SK-N-DZ (cell line): Measurements from ENCODE around the gene PARM1.

Source experiments
- DNase-seq: peaks from one replicate; pipeline ENCODE4 v3.0.0-alpha.2; 2015; ENCODE audit warnings: low spot score

PARM1 gene

DNA sequence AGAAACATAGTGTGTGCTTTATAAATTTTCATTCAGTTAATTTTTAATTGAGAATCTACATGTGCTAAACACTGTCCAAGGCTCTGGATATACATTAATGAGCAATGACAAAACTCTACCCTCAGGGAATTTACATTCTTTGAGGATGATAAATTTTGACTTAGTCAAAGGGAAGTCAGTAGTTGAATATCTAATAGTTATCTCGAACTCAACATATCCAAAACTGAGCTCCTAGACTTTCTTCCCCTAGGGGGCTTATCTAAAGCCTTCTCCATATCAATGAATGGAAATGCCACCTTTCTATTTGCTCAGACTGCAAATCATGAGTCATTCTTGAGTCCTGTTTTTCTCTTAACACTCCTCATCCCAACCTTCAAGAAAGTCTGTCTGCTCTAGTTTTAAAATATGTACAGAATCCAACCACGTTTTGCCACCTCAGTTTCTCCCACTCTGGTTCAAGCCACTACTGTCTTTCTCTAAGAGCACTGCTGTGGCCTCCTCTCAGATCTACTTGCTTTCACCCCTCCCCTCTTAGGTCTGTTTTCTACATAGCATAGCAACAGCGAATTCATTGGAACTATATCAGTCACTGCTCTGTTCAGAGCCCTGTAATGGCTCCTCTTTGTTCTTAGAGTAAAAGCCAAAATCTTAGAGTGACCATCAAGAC is 9.5 kb downstream of the PARM1 start:
- DNase-seq = no peak

DNA sequence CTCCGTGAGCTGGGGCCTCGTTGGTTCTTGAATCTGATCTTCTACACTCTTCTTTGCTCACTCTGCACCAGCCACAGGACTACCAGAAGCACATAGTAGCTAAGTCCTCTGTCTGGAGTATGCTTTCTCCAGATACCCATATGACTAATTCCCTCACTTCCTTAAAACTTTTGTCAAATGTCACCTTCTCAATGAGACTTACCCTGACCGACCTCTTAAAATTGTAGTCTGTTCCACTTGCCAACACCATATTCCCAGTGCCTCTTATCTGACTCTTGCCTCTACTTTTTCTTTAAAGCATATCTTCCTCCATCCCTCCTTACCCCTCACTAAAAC is 10.0 kb downstream of the PARM1 start:
- DNase-seq = no peak

DNA sequence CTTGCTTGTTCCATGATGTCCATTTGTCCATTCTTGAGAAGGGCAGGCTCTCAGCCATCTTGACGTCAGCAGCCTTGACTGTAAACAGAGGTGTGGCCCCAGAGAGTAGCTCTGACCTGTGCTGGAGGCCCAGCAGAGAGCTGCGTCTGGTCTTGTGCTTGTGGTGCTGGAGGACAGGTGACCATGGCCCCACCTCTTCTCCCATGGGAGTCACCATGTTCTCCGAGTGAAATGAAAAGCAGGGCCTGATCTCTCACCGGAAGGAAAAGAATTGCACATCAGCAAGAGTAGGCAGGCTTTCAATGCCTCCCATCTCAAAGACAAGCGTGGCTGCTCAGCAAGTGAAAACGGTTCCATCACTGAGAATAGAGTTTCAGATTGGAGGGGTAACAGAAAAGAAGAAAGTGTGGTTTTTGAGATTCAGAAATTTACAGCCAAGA is 11.5 kb downstream of the PARM1 start:
- no peak for DNase-seq

DNA sequence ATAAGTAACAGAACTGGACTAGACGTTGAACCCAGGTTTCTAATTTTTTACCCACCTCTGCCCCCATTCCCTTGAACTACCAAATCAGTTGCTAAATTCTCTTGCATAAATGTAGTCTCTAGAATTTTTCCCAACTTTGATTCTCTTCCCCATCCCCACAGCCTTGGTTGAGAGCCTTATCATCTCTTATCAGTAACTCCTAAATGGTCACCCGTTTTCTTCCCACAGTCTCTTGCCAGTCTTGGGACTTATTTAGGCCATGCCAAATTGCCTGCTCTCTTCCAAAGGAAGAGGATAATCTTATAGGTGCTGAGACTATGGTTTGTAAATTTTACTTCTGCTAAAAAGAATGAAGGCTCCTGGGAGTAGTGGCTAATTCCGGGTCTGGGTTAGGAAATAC is 13.3 kb downstream of the PARM1 start:
- no peak for DNase-seq

DNA sequence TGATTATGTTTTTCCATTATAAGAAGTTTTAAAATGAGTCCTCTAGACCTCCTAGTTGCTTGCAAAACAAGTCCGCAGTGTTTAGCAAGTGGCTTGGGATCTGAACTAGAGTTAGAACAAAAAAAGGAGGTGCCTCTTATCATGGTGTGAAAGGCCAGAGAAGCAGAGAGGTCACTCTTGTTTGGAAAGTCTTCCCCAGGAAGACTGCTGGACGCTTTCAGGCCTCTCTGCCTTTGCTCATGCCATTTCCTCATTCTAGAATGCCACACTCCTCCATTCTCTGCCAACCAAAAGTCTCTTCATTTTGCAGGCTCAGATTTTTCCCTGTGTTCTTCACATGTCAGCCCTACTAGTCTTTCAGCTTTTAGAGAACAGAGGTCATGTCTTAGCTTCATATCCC is 14.9 kb downstream of the PARM1 start:
- DNase-seq = no peak

DNA sequence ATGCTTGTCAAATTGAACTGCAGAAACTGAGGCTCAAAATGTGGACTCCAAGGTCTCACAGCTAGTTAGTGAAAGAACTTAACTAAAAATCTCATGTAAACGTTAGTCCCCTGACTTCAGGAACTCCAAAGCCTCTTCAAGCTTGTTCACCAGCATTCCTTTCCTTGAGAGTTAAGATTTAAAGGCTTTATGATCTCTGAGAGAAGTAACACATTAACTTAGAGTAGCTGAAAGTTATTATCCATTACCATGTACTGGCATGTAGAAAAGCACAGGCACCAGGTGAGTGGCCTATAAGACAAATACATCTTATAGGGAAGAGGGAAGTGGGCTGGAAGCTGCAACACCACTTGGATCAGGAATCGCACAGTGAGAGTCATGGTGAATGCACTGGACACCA is 15.3 kb downstream of the PARM1 start:
- no peak for DNase-seq

DNA sequence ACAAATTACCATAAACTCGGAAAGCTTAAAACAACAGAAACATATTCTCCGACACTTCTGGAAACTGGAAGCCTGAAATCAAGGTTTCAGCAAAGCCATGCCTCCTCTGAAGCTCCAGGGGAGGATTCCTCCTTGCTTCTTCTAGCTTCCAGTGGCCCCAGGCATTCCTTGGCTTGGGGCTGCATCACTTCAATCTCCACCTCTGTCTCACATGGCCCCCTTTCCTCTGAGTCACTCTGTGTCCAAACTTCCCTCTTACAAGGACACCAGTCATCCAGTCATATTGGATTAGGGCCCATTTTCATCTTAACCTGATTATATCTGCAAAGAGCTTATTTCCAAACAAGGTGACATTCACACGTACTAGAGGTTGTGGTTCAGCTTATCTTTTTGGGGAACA is 17.3 kb downstream of the PARM1 start:
- no peak for DNase-seq

DNA sequence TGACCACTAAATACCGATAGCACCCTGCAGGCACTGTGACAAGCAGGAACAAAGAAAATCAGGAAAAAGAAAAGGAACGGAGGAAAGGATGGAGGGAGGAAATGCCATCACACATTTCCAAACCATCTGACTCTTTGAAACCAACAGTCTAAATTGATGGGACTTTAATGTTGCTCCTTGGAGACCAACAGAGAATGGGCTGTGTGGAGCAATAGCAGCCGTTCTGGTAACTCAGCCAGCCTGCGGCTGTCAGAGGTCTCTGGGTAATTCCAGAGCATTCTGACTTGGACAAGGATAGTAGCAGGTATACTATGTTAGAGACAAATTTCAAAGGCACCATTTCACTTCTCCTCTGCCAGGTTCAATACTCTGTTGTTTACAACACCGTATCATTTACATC is 18.0 kb downstream of the PARM1 start:
- DNase-seq = no peak

DNA sequence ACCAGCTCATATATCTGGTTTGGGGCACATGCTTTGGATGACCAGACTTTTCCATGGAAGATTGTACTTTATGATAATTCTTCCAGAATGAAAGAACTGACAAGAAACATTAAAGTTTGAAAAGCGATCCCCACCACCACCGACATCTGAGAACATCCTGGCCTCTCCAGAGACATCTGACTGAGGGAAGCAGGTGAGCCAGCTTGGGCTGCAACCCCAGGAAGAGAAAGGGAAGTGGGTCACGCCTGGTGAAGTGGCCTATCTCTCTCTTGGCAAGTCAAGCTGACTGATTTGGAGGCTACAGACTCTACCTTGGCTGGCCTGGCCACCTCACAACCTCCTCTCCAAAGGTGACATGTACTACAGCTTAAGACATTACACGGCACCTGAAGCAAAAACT is 20.7 kb downstream of the PARM1 start:
- DNase-seq = no peak

DNA sequence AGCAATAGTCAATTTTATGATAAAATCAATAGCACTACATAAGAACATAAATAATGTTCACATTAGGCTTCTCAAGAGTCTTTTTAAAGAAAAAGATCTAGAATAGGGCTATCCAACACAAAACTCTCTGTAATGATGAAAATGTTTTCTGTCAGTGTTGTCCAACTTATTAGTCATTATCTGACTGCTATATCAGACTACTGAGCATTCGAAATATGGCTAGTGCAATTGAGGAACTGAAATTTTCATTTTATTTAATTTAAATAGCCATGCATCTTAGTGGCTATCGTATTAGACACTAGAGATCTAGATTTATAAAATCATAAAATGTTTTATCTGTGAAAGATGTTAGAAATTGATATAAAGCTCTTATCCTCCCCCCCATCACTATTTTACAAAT is 26.0 kb downstream of the PARM1 start:
- DNase-seq = no peak

DNA sequence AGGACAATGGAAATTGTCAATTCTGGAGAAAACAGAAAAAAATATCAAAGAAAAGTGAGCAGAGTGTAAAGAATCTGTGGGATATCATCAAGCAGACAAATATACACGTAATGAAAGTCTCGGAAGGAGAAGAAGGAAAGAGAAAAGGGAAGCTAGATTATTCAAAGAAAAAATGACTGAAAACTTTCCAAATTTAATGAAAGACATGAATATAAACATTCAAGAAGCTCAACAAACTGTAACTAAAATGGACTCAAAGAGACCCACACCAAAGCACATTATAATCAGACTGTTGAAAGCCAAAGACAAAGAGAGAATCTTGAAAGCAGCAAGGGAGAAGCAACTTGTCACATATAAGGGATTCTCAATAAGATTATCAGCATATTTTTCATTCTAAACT is 28.3 kb downstream of the PARM1 start:
- DNase-seq = no peak

DNA sequence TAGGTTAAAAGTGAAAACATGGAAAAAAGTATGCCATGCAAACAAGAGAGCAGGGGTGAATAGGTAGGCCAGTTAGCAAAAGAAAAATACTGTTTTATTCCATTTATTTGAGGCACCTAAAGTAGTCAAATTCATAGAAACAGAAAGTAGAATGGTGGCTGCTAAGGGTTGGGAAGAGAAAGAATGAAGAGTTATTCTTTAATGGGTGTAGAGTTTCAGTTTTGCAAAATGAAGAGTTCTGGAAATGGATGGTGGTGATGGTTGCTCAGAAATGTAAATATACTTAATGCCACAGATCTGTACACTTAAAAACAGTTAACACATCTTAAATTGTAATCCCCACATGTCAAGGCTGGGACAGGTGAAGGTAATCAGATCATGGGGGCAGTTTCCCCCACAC is 29.7 kb downstream of the PARM1 start:
- no peak for DNase-seq

DNA sequence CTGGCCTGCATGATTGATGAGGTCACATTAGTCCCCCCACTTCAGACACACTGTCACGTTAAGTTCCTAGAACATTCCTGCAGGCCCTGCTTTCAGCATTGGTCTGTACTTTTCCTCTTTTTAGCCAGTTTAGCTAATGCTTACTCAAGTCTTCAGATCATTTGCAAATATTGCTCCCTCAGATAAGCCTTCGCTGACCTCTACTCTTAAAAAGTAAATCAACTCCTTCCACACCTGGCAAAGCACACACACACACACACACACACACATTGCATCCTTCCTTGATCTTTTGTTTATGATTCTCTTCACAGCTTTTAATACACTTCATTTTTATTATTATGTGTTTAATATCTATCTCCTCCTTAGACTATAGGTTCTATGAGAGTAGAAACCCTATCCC is 31.4 kb downstream of the PARM1 start:
- no peak for DNase-seq

DNA sequence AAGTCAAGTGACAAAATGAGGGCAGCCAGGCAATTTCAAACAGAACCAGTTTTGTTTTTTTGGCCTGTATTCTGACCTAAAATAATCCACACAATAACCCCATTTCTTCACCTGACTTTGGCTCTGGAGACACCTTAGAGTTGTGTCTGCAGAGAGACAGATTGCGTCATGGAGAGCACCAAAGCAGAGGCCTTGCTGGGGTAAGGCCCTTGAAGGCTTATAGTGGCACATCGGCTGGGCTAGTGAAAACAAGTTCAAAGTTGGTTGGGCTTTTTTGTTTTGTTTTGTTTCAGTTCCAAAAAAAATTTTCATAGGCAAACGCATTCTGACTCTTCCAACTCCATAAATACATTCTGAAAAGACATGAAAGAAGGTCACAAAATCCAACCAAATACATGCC is 34.4 kb downstream of the PARM1 start:
- no peak for DNase-seq

DNA sequence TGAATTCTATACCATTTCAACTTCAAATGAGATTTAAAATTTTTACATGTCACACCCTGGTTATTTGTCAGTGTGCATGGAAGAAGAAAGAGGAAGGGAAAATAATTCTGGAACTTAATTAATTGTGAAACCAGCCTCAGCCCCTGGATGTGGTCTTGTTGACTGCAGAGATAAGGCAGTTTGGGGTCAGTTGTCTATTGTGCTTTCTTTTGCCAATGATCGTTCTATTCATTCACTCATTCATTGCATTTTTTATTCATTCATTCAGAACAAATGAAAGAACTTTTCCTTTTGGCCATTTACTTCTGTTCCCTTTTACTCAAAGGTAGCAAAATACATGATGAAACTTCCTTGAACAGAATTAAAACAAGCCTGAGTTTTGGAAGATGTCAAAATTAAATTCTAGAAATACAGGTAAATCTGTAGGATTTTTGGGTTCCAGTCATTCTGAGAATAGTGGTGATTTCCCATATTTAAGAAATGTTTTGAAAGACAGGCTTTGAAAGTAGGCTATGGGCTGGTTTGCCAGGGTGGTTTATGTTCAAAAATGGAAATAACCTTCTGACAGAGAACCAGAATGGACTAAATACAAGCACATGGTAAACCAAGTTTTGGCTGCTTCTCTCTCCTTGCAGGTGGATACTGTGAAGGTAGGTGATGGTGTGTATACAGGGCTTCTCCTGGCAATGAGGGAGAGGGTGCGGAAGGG is 35.7 kb downstream of the PARM1 start:
- DNase-seq = no peak

DNA sequence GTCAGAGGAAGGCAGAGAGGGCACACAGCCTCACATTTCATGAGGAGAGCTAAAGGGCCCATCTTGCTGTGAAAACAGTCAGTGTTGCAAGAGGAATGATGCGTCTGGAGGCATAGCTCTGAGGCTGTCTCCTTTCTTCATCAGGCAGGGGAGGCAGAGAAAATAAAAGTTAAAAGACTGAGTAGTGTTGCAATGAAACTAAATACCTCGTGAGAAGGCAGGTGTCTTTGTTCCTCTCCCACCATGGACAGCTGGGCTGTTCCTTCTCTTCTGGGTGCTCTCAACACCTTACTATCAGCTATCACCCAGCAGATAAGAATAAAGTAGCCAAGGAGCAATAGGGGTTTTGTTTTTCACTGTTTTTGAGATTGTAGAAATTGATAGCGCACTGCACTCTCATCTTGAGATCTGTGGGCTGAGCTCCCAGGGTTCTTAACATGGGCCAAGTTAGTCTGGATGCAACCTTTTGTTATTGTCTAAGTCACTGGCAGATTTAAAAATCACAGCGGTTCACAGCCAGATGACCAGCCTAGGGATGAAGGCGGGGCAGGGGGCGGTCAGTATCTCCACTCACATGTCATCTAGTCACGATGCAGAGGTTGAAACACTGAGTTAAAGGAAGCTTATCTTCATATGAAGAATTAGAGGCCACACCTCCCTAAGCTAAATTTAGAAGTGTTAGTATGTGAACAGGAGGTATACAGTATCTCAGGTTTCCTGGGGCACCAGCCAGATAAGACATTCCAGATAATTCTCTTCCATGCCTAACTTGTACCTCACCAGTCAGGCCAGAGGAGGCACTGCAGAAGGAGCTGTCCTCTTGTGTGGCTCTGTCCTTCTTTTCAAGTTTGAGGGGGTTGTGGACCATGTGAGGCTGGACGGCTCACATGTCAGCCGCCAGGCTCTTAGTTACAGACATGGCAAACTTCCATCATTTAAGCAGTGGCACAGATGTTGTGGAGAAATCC is 36.9 kb downstream of the PARM1 start:
- peak; percentile 42 for DNase-seq

DNA sequence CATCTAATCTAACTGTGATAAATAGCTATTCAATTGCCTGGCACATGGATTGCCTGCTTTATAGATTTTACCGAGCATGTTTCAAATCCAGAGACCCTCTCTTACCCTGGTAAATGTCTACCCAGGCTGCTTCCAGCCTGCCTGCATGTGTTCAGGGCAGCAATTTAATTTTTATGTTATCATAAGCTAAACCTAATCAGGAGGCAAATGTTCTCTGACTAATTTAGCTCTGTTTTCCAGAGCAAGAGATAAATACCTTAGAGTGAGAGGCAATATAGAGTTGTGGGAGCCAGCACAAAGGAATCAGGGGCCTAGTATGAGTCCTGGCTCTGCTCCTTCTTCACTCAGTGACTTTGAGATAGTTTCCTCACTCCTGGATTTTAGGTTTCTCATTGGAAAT is 37.7 kb downstream of the PARM1 start:
- peak; percentile 73 for DNase-seq

DNA sequence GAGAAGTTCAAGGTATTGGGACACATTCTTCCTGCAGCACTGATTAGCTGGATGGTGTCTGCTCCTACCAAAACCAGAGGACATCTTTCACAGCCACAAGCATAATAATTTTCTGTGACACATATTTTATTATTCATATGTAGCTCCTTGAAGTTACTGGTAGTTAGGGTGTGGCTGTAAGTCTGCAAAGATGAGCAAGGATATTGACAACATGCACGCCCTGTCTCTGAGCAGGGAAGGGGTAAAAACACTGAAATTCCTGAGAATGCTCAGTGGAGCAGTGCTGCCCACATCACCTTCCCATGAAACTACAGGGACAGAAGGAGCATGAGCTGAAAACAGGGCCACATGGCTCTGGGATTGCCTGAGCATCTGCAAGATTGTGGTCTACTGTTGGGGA is 38.9 kb downstream of the PARM1 start:
- DNase-seq = no peak

DNA sequence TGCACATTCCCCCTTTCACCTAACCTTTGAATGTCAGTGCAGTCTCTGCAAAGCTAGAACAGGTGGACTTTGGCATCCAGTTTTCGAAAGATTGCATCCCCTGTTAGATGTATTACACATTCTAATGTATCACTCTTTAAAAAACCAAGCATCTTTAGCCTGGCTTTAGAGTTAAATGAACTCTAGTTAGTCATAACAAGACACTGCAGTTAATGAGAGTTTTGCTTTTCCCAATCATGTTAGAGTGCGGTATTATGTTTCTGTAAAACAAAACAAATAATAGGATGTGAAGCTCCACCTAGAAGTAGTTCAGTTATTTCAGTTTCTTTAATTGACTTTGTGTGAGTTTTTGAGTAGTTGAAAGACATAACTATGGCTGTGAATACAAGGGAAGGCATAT is 42.2 kb downstream of the PARM1 start:
- DNase-seq = no peak

DNA sequence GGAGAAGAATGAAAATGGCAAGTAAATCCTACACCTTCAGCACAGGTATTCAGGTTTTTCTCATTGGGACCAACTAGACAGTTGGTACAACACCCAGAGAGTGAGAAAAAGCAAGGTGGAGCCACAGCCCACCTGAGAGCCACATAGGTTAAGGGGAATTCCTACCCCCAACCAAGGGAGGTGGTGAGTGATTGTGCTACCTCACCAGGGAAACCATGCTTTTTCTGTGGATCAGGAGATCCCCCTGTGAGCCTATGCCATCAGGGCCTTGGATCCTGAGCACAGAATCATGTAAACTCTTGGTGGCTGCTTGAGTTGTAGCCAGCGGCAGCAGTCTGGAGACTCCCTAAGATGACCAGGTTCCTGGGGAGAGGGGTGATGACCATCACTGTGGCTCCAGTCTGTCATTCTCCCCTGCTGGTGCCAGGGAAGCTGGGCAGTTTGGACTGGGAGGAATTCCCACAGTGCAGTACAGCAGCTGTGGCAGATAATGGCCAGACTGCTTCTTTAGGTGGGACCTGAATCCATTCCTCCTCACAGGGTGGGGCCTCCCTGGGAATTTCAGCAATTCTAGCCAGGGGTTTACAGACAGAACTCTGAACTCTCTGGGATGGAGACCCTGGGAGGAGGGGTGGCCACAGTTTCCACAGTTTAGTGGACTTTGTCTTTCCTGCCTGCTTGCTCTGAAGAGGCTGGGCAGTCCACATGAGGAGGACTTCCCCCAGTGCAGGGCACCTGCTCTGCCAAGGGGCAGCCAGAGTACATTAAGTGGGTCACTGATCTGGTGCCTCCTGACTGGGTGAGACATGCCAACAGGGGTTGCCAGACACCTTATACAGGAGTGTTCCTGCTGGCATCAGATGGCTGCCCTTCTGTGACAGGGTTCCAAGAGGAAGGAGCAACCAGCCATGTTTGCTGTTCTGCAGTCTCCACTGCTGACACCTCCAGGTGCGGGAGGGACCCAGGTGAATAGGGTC is 43.2 kb downstream of the PARM1 start:
- DNase-seq = no peak

DNA sequence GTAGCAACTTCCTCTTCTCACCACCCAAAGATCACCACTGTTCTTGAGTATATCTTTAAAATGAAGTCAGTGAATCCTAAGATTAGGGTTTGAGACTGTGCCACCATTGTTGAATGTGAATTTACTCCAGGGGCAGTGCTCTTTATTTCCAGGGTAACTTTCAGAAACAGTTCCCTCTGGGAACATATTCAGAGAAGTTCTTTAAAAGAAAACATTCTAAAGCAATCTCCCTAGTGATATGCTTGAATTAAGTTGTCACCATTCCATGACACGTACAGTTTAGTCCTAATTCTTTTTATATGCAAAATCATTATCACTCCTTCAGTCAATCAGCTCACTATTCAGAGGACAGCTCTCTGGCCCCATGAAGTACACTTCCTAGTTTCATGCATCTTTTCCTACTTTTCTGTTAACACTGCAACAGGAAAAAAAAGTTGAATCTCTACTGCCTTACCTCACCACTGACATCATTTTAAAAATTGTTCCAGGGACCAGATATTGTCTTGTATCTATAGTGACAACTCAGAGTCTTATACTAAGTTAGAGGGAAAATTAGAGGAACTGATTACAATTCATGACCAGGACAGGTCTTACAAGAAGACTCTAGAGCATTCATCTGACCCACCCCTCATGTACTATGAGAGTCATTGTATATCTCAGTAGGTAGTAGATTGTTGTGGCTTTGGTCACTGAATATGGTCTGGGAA is 49.8 kb downstream of the PARM1 start:
- DNase-seq = no peak
